PC-9 (cell line): ENCODE results near the gene MYOM1.

Experiments
- CTCF ChIP-seq: fragments of 200-600 bp; sonication (generic); conservative IDR thresholded peaks from 2 replicates; pipeline ENCODE4 v1.6.1; 2017; ENCODE audit warnings: mixed run types, antibody characterized with exemption, mild to moderate bottlenecking, moderate library complexity
- EZH2 ChIP-seq: fragments of 200-600 bp; sonication (generic); IDR thresholded peaks from 2 replicates; pipeline ENCODE4 v1.8.0; 2017; ENCODE audit warnings: antibody characterized with exemption, low read depth

DNA sequence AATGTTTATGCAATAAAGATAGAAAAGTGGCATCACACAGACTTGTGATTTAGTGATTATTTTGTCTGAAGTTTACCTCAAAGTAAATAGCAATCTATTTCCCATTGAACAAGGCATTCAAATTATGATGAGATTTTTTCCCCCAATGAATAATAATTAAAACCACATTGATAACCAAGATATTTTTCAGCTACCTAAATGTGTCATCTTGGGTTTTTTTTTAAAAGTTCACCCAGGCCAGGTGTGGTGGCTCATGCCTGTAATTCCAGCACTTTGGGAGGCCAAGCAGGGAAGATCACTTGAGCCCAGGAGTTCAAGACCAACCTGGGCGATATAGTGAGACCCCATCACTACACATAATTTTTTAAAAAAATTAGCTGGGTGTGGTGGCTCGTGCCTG, 27.0 kb downstream of the MYOM1 start:
- TF ChIP-seq CTCF (no peak), EZH2 (no peak)
